Raji (cell line): ENCODE results near the gene SLIT3.

Source experiments
- POLR2A ChIP-seq: IDR thresholded peaks from 2 replicates; pipeline ENCODE4 v1.6.1; 2011; ENCODE audit warnings: low read depth, low read length, control low read depth; ENCODE audit not compliant: insufficient read depth

SLIT3 gene

DNA sequence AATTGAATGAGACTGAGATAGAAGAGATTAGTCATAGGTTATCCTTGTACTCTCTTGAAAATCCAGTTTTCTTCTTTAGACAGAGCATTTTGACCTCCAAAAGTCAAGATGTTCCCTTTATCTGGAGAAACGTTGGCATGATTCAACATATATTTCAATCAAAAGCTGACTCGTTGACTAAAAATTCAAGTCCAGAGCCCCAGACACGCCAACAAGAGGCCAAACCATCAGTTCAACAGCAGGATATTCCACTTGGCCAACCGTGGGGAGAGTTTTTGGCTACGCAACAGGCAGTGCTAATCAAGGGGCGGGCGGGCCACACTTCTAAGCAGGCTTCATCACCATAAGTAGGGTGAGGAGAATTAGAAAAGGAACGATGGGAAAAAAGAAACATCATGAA, 119.1 kb downstream of the SLIT3 start:
- TF ChIP-seq POLR2A, result no peak

DNA sequence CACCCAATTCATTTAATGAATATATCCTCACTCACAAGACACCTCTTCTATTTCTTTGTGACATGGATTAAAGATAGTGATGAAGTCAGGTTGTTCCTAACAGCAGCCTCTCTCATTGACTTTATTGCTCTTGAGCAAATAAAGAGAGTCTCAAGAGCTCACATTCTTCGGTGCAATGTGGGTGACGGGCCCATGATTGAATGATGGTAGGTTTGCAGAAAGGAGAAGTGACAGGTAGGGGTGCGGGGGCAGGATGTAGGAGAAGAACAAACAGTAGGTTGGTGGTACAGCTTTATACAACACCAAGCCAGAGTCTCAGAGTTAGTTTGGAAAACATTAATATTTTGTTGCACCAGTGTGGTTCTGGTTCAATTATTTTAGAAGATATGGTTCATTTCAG, 122.2 kb downstream of the SLIT3 start:
- TF ChIP-seq POLR2A, result no peak

DNA sequence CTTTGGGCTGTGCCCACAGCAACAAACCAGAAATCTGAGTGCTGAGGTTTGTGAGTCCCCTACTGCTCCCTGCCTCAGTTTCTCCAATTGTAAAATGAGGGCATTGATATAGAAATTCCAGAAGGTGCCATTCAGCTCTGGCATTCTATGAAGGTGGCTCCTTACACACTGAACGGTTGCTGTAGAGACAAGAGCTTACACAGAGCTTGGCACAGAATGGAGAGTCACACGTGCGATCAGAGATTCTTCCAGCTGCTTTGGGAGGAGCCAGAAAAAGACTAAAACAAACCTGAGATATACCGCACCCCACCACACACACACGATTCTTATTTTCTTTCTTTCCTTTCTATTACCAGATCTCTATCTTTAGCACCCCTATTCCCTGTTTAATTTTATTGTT, 122.7 kb downstream of the SLIT3 start:
- no peak for TF ChIP-seq POLR2A

DNA sequence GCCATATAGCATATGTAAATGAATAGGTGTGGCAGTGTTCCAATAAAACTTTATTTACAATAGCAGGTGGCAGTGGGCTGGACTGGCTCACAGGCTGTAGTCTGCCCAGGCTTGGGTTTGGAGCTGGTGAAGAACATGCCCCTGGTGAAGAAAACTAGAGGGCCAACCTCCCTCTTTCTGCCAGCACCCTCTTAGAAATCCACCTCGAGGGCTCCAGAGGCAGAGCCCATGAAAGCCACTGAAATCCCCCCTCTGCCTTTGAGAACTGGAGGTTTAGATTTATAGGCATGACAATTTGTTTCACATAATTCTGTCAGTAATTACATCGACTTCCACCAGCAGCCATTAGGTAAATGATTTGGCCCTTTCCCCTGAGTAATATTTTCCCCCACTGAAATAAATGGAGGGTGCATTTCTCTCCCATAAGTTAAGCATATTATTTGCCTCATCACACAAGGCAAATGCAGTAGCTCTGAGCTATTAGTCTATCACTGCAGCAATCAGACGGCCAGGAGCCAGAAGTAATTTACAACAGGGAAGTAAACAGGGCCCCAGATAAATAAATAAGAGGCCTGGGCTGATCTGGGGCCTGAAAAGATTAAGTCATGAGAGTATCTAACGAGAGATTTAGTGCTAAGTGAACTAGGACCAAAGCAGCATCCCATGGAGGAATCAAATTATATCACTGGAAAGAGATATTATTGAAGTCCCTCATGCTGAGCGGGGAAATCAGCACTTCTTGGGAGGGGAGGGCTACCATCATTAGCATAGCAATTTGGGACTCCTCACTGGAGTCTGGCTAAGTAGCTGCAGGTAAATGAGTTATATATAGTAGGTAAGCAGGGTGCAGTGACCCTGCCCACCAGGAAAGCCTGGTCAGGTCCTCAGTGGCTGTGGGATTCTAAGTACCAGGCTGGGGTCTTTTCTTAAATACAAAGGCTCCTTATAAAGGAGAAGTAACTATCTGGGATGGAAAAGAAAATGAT, 123.9 kb downstream of the SLIT3 start:
- TF ChIP-seq POLR2A, result no peak

- no peak for TF ChIP-seq POLR2A
Measured at GRCh38 chr5:169175733-169176132, 125.2 kb downstream of the SLIT3 start.

DNA sequence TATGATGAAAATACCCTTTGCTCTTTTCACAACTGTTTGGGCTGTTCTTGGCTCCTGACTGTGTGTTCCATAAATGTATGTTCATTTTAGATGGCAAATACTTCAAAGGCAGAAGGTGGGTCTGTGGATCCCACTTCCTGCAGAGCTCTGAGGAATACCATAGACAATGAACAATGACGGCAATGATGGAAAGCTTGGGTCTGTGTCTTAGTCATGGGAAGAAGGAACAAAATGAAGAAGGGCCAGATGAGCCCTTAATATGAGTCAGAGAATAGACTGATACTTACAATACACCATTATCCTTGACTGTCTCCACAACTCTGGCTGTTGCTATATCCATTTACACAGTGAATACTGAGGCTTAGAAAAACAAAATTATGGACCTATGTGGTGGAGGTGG, 126.0 kb downstream of the SLIT3 start:
- no peak for TF ChIP-seq POLR2A

- no peak for TF ChIP-seq POLR2A
Measured at GRCh38 chr5:169173372-169173771, 127.6 kb downstream of the SLIT3 start.

- no peak for TF ChIP-seq POLR2A
Measured at GRCh38 chr5:169171515-169171914, 129.4 kb downstream of the SLIT3 start.

GRCh38 chr5:169169783-169170182, 131.2 kb downstream of the SLIT3 start:
- no peak for TF ChIP-seq POLR2A

DNA sequence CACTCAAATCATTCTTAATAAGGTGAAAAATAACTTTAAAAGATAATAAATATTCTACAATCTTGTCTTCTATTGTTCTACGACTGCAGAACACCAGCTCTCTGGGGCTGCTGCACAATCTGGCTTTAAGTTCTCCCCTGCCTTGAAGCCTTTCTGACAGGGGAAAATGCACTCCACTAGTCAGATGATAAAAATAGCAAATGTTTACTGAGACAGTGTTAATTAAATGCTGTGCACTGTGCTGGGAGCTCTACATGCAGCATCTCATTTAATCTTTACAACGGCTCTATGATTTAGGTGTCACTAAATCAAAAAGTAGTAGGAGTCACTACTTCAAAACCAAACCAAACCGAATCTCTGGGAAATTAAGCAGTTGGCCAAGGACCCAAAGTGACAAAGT, 132.7 kb downstream of the SLIT3 start:
- TF ChIP-seq POLR2A, result no peak

DNA sequence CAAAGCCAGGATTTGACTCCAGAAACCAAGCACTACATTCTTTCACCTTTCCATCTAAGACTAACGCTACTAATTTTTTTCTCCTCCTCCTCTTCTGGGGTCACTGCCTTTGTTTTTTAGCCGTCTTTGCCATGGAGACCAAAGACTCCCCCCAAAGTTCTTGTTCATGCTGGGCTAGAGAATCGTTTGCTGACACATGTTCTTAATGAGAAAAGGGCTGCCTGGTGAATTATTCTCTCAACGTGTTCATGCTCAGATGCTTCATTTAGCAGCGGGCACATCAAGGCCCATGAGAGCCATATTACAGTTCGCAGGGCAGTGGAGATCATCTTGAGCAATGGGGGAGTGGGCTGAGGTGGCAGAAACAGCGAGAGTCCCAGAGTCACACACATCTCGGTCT, 134.9 kb downstream of the SLIT3 start:
- no peak for TF ChIP-seq POLR2A

DNA sequence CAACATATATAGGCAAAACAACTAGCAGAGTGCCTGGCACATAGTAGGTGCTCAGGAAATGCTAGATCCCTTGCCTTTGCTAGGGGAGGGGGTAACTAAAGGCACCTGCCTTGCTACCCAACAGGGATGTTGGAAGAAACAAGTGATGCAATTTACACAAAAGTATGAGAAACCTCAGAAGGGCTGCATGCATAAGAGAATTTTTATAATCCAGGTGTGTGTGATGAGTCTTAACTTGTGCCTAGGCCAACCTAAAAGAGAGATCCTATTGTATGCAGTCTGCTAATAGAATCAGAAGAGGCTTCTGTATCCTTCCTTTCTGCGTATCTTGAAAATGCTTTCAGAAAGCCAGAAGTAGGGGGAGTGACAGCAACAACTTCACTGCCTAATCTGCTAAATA, 135.9 kb downstream of the SLIT3 start:
- no peak for TF ChIP-seq POLR2A

- no peak for TF ChIP-seq POLR2A
Measured at GRCh38 chr5:169164481-169164925, 136.4 kb downstream of the SLIT3 start.

DNA sequence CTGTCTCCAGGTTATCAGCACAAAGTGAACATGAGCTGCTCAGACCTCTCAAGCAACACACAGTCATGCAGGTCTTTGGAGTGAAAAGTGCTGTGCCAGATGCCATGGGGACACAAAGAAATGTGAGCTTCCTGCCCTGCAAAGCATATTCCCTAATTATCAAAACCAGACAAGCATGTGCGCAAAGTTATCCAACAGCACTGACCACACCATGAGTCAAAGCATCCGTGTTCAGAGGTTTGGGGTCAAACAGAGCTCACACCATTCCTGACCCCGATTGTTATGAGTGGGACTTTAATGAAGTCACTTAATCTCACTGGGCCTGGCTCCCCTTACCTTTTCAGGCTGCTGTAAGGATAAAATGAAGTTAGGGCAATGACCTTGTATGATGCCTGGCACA, 138.5 kb downstream of the SLIT3 start:
- no peak for TF ChIP-seq POLR2A

DNA sequence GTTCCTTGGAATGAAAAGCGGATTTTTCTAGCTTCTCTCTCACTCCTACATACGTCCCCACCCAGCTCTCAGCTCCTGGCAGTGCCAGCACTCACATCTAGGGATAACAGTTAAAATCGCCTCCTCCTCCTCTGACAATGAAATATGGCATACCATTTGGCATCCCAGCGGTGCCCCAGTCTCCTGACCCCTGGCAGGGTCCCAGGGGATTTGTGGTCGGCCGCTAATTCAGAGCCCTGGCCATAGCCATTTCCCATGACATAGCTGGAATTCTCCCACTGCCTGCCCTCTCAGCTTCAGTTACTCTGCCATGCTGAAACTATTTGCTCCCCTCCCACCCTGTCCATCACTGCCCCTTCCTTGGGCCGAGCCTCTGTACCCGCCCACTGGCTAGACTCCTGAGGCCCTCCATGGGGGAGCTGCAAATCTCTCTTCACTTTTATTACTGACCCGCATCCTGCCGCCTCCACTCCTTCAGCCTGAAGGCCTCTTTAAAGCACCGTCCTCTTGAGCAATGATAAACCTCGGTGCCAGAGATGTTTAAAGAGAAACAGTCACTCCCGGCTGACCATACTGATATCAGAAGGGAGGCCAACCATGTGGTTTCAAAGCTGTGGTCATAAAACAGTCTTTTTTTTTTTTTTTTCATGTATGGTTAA, 139.8 kb downstream of the SLIT3 start:
- TF ChIP-seq POLR2A, result no peak

- no peak for TF ChIP-seq POLR2A
Measured at GRCh38 chr5:169160405-169160901, 140.5 kb downstream of the SLIT3 start.
